ENCODE results near the gene PRDM16.

The PRDM16 gene

DNA sequence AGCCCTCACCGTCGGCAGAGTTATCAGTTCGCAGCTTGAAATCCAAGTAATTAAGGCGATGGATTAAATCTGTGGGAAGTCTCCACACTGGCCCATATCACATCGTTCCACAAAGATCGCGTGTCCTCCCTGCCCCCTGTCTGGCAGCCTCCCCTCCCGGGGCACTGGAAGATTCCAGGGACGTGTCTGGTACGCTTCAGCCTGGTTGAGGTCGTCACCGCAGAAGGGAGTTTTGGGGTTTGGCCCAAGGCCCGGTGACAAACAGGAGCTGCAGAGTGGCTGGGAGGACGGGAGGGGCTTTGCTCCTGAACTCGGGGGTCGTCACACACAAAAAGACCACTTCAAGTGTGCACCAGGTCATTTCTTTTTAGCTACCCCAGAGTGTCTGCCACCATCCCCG, 51.1 kb downstream of the PRDM16 start:
- Histone ChIP-seq H3K9me2 (replicated peaks; ENCODE audit: insufficient read depth, low read length) (no peaks in the 10 kb centered on the region), H3K9me3 (replicated peaks; ENCODE audit: insufficient read depth, low read length) (no peaks in the 10 kb centered on the region), H3K4me2 (ENCODE audit: low read depth, low read length) (no peak overlapping the region), H3K9ac (ENCODE audit: low read length) (no peak overlapping the region), H3K79me2 (ENCODE audit: low read length) (no peaks in the 10 kb centered on the region), H3K27ac (ENCODE audit: low read length) (no peak overlapping the region), H3K36me3 (replicated peaks; ENCODE audit: insufficient read depth, low read length) (no peaks in the 10 kb centered on the region), H3F3A (ENCODE audit: insufficient read depth, low read length) (no peaks in the 10 kb centered on the region), H3K4me3 (ENCODE audit: low read length) (no peak overlapping the region), H4K20me1 (ENCODE audit: insufficient read depth, low read length) (no peaks in the 10 kb centered on the region), H3K27me3 (replicated peaks; ENCODE audit: insufficient read depth, low read length) (peaks cover 97% of the 10 kb centered on the region), H3K4me1 (ENCODE audit: low read length) (no peaks in the 10 kb centered on the region), H2AFZ (ENCODE audit: low read length) (no peak overlapping the region)
- TF ChIP-seq, protein P1, sequence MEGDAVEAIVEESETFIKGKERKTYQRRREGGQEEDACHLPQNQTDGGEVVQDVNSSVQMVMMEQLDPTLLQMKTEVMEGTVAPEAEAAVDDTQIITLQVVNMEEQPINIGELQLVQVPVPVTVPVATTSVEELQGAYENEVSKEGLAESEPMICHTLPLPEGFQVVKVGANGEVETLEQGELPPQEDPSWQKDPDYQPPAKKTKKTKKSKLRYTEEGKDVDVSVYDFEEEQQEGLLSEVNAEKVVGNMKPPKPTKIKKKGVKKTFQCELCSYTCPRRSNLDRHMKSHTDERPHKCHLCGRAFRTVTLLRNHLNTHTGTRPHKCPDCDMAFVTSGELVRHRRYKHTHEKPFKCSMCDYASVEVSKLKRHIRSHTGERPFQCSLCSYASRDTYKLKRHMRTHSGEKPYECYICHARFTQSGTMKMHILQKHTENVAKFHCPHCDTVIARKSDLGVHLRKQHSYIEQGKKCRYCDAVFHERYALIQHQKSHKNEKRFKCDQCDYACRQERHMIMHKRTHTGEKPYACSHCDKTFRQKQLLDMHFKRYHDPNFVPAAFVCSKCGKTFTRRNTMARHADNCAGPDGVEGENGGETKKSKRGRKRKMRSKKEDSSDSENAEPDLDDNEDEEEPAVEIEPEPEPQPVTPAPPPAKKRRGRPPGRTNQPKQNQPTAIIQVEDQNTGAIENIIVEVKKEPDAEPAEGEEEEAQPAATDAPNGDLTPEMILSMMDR (IDR thresholded peaks at IDR 0.05; ENCODE audit: low read length), result no peak
- TF ChIP-seq EZH2 (optimal IDR thresholded peaks at IDR 0.05; ENCODE audit: low read depth, low read length) (no peak), EZH2phosphoT487 (IDR thresholded peaks at IDR 0.05; ENCODE audit: low read length) (no peak)
- DNase-seq, result no peak

DNA sequence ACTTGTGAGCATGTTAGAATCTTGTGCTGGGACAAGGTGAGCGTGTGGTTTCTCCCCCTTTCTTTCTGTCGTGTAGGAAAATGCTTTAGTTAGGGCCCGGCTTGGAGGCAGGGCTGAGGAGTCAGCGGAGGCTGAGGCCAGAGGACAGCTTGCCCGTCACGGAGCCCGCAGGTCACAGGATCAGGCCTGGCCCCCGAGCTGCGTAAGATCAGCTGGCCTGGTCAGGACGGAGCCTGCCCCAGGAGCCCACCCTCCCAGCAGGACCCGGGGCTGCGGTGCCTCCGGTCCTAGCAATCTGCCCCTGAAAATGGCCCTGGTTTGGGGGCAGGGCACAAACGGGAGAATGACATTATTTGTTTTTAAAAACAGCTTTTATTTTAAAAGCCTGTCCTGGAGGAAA, 52.0 kb downstream of the PRDM16 start:
- Histone ChIP-seq H3K9me3 (replicated peaks; ENCODE audit: insufficient read depth, low read length) (no peaks in the 10 kb centered on the region), H3K4me1 (ENCODE audit: low read length) (no peaks in the 10 kb centered on the region), H3K9me2 (replicated peaks; ENCODE audit: insufficient read depth, low read length) (no peaks in the 10 kb centered on the region), H2AFZ (ENCODE audit: low read length) (no peak overlapping the region), H4K20me1 (ENCODE audit: insufficient read depth, low read length) (no peaks in the 10 kb centered on the region), H3K79me2 (ENCODE audit: low read length) (no peaks in the 10 kb centered on the region), H3K4me2 (ENCODE audit: low read depth, low read length) (no peak overlapping the region), H3K4me3 (ENCODE audit: low read length) (no peak overlapping the region), H3K27ac (ENCODE audit: low read length) (no peak overlapping the region), H3F3A (ENCODE audit: insufficient read depth, low read length) (no peaks in the 10 kb centered on the region), H3K9ac (ENCODE audit: low read length) (no peak overlapping the region), H3K36me3 (replicated peaks; ENCODE audit: insufficient read depth, low read length) (no peaks in the 10 kb centered on the region), H3K27me3 (replicated peaks; ENCODE audit: insufficient read depth, low read length) (peaks cover 97% of the 10 kb centered on the region)
- DNase-seq, result no peak
- TF ChIP-seq EZH2phosphoT487 (IDR thresholded peaks at IDR 0.05; ENCODE audit: low read length) (no peak), EZH2 (optimal IDR thresholded peaks at IDR 0.05; ENCODE audit: low read depth, low read length) (no peak)
- TF ChIP-seq, protein P1 (IDR thresholded peaks at IDR 0.05; ENCODE audit: low read length), result no peak

DNA sequence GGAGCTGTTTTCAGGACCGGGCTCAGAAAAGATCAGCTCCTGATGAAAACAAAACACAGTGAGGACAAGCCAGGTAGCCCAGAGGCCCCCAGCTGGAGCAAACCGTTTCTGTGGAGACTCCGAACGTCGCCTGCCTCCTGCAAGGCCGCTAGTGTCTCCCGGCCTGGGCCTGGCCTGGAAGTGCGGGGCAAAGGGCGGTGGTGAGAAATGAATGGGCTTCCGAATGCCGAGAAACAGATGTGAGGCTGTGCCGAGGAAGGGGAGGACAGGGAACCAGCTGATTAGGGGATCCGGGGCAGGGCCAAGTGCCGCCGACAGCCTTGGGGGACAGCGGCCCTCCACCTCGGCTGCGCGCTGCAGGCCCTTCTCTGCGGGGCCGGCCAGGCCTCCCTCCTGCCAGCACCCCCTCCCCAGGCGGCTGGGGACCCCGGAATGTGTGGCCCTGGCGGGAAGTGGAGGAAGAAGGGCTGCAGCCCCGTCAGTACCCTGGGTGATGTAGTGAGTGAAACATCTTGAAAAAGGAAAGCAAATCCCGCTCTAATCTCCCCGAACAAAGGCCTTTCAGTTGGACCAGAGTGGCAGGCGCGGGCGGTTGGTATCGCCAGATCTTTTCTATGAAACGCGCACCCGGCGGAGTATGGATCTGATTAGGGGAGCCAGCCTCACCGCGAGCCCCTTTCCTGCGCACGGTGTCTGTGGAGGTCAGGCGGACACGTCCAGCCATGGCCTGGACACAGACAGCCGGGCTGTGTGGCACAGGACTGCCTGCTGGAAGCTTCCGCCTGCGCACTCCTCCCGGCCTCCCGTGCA, 52.6 kb downstream of the PRDM16 start:
- Histone ChIP-seq H3K4me1 (ENCODE audit: low read length) (no peaks in the 10 kb centered on the region), H3K79me2 (ENCODE audit: low read length) (no peaks in the 10 kb centered on the region), H3K36me3 (replicated peaks; ENCODE audit: insufficient read depth, low read length) (no peaks in the 10 kb centered on the region), H3K9me3 (replicated peaks; ENCODE audit: insufficient read depth, low read length) (no peaks in the 10 kb centered on the region), H3K27ac (ENCODE audit: low read length) (no peak overlapping the region), H4K20me1 (ENCODE audit: insufficient read depth, low read length) (no peaks in the 10 kb centered on the region), H3K9ac (ENCODE audit: low read length) (no peak overlapping the region), H3F3A (ENCODE audit: insufficient read depth, low read length) (no peaks in the 10 kb centered on the region), H3K27me3 (replicated peaks; ENCODE audit: insufficient read depth, low read length) (peaks cover 97% of the 10 kb centered on the region), H3K4me3 (ENCODE audit: low read length) (no peak overlapping the region), H3K9me2 (replicated peaks; ENCODE audit: insufficient read depth, low read length) (no peaks in the 10 kb centered on the region), H3K4me2 (ENCODE audit: low read depth, low read length) (no peak overlapping the region), H2AFZ (ENCODE audit: low read length) (no peak overlapping the region)
- no peak for DNase-seq
- TF ChIP-seq EZH2 (optimal IDR thresholded peaks at IDR 0.05; ENCODE audit: low read depth, low read length), result no peak

DNA sequence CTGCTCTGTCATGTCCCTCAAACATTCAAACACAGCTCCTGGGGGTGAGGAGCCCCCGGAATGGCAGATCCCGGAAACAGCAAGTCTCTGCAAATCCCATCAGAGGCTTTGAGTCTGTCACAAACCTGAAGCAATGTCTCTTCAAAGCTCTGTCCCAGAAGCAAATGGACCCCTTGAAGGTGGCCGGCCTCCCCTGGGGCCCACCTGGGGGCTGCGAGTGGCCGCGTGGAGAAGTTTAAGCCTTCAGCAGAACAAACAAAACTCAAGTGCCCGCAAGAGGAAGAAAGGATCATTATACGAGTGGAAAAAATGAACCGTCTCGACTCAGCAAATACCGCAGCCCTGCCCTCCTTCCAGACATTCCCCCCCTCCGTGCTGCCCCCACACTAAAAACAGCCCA, 53.3 kb downstream of the PRDM16 start:
- Histone ChIP-seq H3F3A (ENCODE audit: insufficient read depth, low read length) (no peaks in the 10 kb centered on the region), H3K36me3 (replicated peaks; ENCODE audit: insufficient read depth, low read length) (no peaks in the 10 kb centered on the region), H3K27ac (ENCODE audit: low read length) (no peak overlapping the region), H3K9ac (ENCODE audit: low read length) (no peak overlapping the region), H3K9me3 (replicated peaks; ENCODE audit: insufficient read depth, low read length) (no peaks in the 10 kb centered on the region), H2AFZ (ENCODE audit: low read length) (no peak overlapping the region), H3K79me2 (ENCODE audit: low read length) (no peaks in the 10 kb centered on the region), H3K4me2 (ENCODE audit: low read depth, low read length) (no peak overlapping the region), H3K27me3 (replicated peaks; ENCODE audit: insufficient read depth, low read length) (peaks cover 97% of the 10 kb centered on the region), H3K4me1 (ENCODE audit: low read length) (no peaks in the 10 kb centered on the region), H4K20me1 (ENCODE audit: insufficient read depth, low read length) (no peaks in the 10 kb centered on the region), H3K9me2 (replicated peaks; ENCODE audit: insufficient read depth, low read length) (no peaks in the 10 kb centered on the region), H3K4me3 (ENCODE audit: low read length) (no peak overlapping the region)
- no peak for DNase-seq
- no peak for TF ChIP-seq EZH2phosphoT487 (IDR thresholded peaks at IDR 0.05; ENCODE audit: low read length)
- TF ChIP-seq, protein P1 (IDR thresholded peaks at IDR 0.05; ENCODE audit: low read length), result no peak
- TF ChIP-seq EZH2 (optimal IDR thresholded peaks at IDR 0.05; ENCODE audit: low read depth, low read length), result no peak
